GM21526 (cell line): ENCODE data around the gene CLIC3.

Experiments used
- ATAC-seq: cut with Tn5 transposase; IDR thresholded peaks from one replicate; pipeline ENCODE4 v1.9.1; 2021; ENCODE audit warnings: moderate library complexity; ENCODE audit not compliant: unreplicated experiment, low FRiP score

The CLIC3 gene

GRCh38 chr9:136955943-136956335 is 40.4 kb downstream of the CLIC3 start:
- ATAC-seq = no peak

GRCh38 chr9:136955202-136955942 is 41.0 kb downstream of the CLIC3 start:
- ATAC-seq = no peak

- no peak for ATAC-seq
Measured at GRCh38 chr9:136954270-136955083, 41.9 kb downstream of the CLIC3 start.

- no peak for ATAC-seq
Measured at GRCh38 chr9:136953771-136954269, 42.5 kb downstream of the CLIC3 start.

- no peak for ATAC-seq
Measured at GRCh38 chr9:136952876-136953770, 43.2 kb downstream of the CLIC3 start.

GRCh38 chr9:136952321-136952850 is 44.0 kb downstream of the CLIC3 start:
- no peak for ATAC-seq

- ATAC-seq = no peak
Measured at GRCh38 chr9:136951541-136952320, 44.6 kb downstream of the CLIC3 start, which contains the start of gene LCN12. Gene LCN12, plus strand, starts transcription at chr9:136952273. Its CDS starts 55 bp downstream, at chr9:136952328.

GRCh38 chr9:136950656-136951276 is 45.6 kb downstream of the CLIC3 start:
- no peak for ATAC-seq

- ATAC-seq = peak; percentile 75
Measured at GRCh38 chr9:136949817-136950655, 46.3 kb downstream of the CLIC3 start.

GRCh38 chr9:136949239-136949816 is 47.0 kb downstream of the CLIC3 start:
- no peak for ATAC-seq

GRCh38 chr9:136947955-136948510 is 48.3 kb downstream of the CLIC3 start:
- ATAC-seq = no peak

- no peak for ATAC-seq
Measured at GRCh38 chr9:136947028-136947891, 49.1 kb downstream of the CLIC3 start.

- no peak for ATAC-seq
Measured at GRCh38 chr9:136946228-136947027, 49.9 kb downstream of the CLIC3 start.

- no peak for ATAC-seq
Measured at GRCh38 chr9:136945333-136946227, 50.8 kb downstream of the CLIC3 start.
